WI38 (cell line): ENCODE results near the gene PTTG1IP.

ENCODE experiments used
- H3K4me3 ChIP-seq: 2 replicates; pipeline ENCODE4 v1.5.1; 2011; ENCODE audit warnings: low read depth, mild to moderate bottlenecking, control low read depth, low read length
- CTCF ChIP-seq: IDR thresholded peaks from 2 replicates; pipeline ENCODE4 v1.5.1; 2012; ENCODE audit warnings: low read depth, mild to moderate bottlenecking, control low read depth, low read length

Gene PTTG1IP

GRCh38 chr21:44862869-44863685 lies 10.4 kb downstream of the PTTG1IP start:
- no peak for TF ChIP-seq CTCF
- H3K4me3 ChIP-seq: no peak overlapping the region

DNA sequence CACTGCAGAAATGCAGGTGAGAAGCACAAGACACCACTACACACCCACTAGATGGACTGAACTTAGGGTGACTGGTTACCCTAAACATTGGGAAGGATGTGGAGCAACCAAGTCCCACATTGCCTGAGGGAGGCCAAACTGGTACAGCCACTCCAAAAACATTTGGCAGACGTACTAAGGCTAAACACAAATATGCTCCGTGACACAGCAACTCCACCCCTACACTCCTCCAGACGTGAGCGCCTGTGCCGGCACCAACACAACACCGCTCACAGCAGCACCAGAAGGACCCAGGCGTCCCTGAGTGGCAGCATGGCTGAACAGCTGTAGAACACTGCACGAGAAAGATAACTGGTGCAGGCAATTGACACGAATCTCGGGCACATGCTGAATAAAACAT lies 14.7 kb downstream of the PTTG1IP start:
- no peak overlapping the region for H3K4me3 ChIP-seq
- no peak for TF ChIP-seq CTCF

GRCh38 chr21:44858291-44858690 lies 15.2 kb downstream of the PTTG1IP start:
- TF ChIP-seq CTCF: no peak
- H3K4me3 ChIP-seq: no peak overlapping the region

DNA sequence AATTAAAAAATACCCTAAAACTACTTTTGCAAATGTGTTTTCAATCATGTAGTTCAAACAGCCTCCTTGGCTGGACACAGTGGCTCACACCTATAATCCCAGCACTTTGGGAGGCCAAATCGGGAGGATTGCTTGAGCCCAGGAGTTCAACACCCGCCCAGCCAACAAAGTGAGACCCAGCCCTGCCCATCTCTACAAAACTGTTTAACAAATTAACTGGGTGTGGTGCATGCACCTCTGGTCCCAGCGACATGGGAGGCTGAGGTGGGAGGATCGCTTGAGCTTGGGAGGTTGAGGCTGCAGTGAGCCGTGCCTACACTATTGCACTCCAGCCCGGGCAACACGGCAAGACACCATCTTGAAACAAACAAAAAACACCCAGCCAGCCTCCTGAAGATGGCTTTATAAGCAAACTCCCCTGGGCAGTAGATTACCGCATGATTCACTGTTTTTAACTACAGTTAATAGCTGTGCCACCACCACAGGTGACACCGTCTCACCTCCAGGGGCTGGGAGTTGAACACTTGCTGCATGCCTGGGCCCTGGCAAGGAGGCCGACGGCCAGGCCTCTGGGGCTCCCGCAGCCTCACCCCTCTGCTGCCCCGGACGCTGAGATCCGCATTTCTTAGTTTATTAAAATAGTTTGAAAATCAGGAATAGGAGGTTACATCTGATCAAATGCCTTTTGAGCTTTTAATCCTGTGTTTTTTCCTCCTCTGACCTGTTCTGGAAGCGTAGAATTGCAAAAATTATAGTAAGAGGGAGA lies 16.2 kb downstream of the PTTG1IP start:
- no peak overlapping the region for H3K4me3 ChIP-seq
- TF ChIP-seq CTCF: no peak

DNA sequence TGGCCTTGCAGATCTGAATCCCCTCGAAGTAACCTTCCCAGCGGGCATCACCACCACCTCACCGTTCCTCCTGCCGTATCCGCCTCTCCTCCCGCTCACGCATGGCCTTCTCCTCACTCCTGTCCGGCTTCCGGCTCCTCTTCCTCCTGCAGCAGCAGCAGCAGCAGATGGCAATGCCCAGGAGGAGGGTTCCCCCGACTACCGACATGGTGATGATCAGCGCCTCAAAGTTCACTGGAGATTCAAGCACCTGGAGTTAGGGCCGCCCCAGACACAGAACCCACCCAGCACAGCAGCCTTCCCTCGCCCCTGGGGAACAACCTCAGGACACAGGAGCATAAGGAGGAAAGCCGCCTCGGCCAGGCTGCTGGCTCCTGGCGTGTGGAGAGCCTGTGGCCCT lies 17.4 kb downstream of the PTTG1IP start:
- no peak for TF ChIP-seq CTCF

GRCh38 chr21:44855572-44855971 lies 17.9 kb downstream of the PTTG1IP start:
- no peak for TF ChIP-seq CTCF
- H3K4me3 ChIP-seq: no peak overlapping the region

More for the DNA sequence above, 17.4 kb downstream of the PTTG1IP start:
- H3K4me3 ChIP-seq: no peak overlapping the region
